Measurements from ENCODE around the gene FICD. TPM values are rescaled to one million over a fixed set of nuclear protein-coding genes. Genes with fewer than 3 reads are reported as not detected.

Gene FICD
- total and polyA plus RNA-seq, 2 of the 13 experiments (the other 11 are each of a cell fraction or from before 2014, with no cell fraction given): 0.99 to 3.0 TPM

- TF ChIP-seq, protein P1, sequence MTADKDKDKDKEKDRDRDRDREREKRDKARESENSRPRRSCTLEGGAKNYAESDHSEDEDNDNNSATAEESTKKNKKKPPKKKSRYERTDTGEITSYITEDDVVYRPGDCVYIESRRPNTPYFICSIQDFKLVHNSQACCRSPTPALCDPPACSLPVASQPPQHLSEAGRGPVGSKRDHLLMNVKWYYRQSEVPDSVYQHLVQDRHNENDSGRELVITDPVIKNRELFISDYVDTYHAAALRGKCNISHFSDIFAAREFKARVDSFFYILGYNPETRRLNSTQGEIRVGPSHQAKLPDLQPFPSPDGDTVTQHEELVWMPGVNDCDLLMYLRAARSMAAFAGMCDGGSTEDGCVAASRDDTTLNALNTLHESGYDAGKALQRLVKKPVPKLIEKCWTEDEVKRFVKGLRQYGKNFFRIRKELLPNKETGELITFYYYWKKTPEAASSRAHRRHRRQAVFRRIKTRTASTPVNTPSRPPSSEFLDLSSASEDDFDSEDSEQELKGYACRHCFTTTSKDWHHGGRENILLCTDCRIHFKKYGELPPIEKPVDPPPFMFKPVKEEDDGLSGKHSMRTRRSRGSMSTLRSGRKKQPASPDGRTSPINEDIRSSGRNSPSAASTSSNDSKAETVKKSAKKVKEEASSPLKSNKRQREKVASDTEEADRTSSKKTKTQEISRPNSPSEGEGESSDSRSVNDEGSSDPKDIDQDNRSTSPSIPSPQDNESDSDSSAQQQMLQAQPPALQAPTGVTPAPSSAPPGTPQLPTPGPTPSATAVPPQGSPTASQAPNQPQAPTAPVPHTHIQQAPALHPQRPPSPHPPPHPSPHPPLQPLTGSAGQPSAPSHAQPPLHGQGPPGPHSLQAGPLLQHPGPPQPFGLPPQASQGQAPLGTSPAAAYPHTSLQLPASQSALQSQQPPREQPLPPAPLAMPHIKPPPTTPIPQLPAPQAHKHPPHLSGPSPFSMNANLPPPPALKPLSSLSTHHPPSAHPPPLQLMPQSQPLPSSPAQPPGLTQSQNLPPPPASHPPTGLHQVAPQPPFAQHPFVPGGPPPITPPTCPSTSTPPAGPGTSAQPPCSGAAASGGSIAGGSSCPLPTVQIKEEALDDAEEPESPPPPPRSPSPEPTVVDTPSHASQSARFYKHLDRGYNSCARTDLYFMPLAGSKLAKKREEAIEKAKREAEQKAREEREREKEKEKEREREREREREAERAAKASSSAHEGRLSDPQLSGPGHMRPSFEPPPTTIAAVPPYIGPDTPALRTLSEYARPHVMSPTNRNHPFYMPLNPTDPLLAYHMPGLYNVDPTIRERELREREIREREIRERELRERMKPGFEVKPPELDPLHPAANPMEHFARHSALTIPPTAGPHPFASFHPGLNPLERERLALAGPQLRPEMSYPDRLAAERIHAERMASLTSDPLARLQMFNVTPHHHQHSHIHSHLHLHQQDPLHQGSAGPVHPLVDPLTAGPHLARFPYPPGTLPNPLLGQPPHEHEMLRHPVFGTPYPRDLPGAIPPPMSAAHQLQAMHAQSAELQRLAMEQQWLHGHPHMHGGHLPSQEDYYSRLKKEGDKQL (CRISPR knock-in tag; IDR thresholded peaks at IDR 0.05; ENCODE audit: low read depth): no peak
- TF ChIP-seq HNRNPH1 (optimal IDR thresholded peaks at IDR 0.05; ENCODE audit: low read depth, low read length) (no peak), HMG20B (CRISPR knock-in tag; conservative IDR thresholded peaks at IDR 0.05) (no peak), ZKSCAN1 (IDR thresholded peaks at IDR 0.05; ENCODE audit: low read length) (no peak), SRY (CRISPR knock-in tag; IDR thresholded peaks at IDR 0.05) (no peak), ZNF614 (CRISPR knock-in tag; IDR thresholded peaks at IDR 0.05; ENCODE audit: borderline replicate concordance) (no peak), MIXL1 (CRISPR knock-in tag; IDR thresholded peaks at IDR 0.05) (no peak), ZNF446 (CRISPR knock-in tag; IDR thresholded peaks at IDR 0.05) (no peak), AKNA (CRISPR knock-in tag; IDR thresholded peaks at IDR 0.05; ENCODE audit: borderline replicate concordance) (no peak), NR2F1 (CRISPR knock-in tag; IDR thresholded peaks at IDR 0.05) (no peak), ZNF512B (CRISPR knock-in tag; IDR thresholded peaks at IDR 0.05; ENCODE audit: borderline replicate concordance) (no peak), ZNF570 (CRISPR knock-in tag; IDR thresholded peaks at IDR 0.05; ENCODE audit: borderline replicate concordance) (no peak), PLSCR1 (CRISPR knock-in tag; IDR thresholded peaks at IDR 0.05; ENCODE audit: borderline replicate concordance) (no peak), KDM1A (CRISPR knock-in tag; IDR thresholded peaks at IDR 0.05) (no peak), ATF1 (CRISPR knock-in tag; IDR thresholded peaks at IDR 0.05) (no peak), ZNF24 (IDR thresholded peaks at IDR 0.05) (no peak)
Observed at GRCh38 chr12:108563136-108563803, 48.2 kb downstream of the FICD start (continued).

Measured in HepG2 (cell line).